Effector memory CD4-positive, alpha-beta T cell (primary cell): ENCODE data around the gene PIAS1.
"Not testable (repeated sequence)": the region's sequence is repeated elsewhere in the genome, so short reads cannot be mapped to it uniquely, and the experiment has no call there.

Experiments used
- DNase-seq, 3 donors: peaks; one replicate each; pipeline ENCODE4 v3.0.0-alpha.2; 2020
- H3K27ac ChIP-seq: 2 replicates; pipeline ENCODE4 v1.7.0; 2013; ENCODE audit warnings: mild to moderate bottlenecking, low read length, moderate library complexity; ENCODE audit not compliant: insufficient read depth, poor library complexity, severe bottlenecking
- H3K27me3 ChIP-seq: replicated peaks from 2 replicates; pipeline ENCODE4 v1.7.0; 2013; ENCODE audit warnings: mild to moderate bottlenecking, low read length; ENCODE audit not compliant: insufficient read depth, control insufficient read depth, poor library complexity, severe bottlenecking
- H3K36me3 ChIP-seq: 2 replicates; pipeline ENCODE4 v1.7.0; 2013; ENCODE audit warnings: mild to moderate bottlenecking, low read length, moderate library complexity; ENCODE audit not compliant: control insufficient read depth, insufficient read depth
- H3K4me1 ChIP-seq: 2 replicates; pipeline ENCODE4 v1.7.0; 2013; ENCODE audit warnings: low read length, mild to moderate bottlenecking; ENCODE audit not compliant: control insufficient read depth, insufficient read depth, poor library complexity, severe bottlenecking
- H3K4me3 ChIP-seq: 2 replicates; pipeline ENCODE4 v1.7.0; 2013; ENCODE audit warnings: low read length, low read depth, mild to moderate bottlenecking; ENCODE audit not compliant: insufficient read depth, poor library complexity, severe bottlenecking
- H3K9me3 ChIP-seq: 2 replicates; pipeline ENCODE4 v1.7.0; 2013; ENCODE audit warnings: mild to moderate bottlenecking, low read length, moderate library complexity; ENCODE audit not compliant: control insufficient read depth

The PIAS1 gene

DNA sequence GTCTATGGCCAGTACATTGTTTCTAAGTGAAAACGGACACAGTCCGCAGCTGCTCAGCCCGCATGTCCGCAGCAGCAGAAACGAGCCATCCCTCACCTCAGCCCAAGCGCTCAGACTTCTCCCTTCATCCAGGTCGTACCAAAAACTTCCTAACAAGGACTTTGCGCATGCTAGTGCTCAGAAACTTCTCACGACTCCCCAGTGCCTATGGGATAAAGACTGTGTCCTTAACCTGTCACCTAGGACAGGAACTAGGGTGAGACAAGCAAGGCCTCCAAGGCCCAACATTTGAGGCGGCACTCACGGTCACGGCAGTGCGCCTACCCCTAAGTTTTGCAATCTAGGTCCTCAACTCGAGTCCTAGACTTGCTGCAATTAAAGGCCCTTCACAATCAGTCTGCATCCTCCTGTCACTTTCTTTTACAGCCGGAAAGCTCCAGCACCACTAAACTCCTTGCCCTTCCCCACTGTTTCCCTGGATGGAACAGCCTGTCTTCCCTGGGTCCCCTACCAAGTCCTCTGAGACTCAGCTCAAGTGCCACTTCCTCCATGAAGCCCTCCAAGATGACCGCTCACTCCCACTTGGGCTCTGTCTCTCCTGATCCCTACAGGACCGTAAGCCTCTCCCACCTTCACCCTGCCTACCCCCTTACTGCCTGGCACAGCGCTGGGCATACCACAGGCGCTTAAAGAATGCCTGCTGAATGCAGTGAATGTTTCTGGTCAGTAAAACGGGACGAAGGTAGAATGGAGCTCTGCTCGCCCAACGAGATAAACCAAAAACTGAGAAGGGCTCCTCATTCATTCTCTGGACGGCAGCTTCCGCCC lies 174.2 kb downstream of the PIAS1 start:
- no peaks in the 10 kb centered on the region for H3K9me3 ChIP-seq
- peak overlapping the region; percentile 75 for H3K4me3 ChIP-seq
- H3K27ac ChIP-seq = peak overlapping the region; percentile 67
- H3K4me1 ChIP-seq = peaks cover 13% of the 10 kb centered on the region
- H3K27me3 ChIP-seq = no peaks in the 10 kb centered on the region
- DNase-seq = no peak
- H3K36me3 ChIP-seq = no peaks in the 10 kb centered on the region

DNA sequence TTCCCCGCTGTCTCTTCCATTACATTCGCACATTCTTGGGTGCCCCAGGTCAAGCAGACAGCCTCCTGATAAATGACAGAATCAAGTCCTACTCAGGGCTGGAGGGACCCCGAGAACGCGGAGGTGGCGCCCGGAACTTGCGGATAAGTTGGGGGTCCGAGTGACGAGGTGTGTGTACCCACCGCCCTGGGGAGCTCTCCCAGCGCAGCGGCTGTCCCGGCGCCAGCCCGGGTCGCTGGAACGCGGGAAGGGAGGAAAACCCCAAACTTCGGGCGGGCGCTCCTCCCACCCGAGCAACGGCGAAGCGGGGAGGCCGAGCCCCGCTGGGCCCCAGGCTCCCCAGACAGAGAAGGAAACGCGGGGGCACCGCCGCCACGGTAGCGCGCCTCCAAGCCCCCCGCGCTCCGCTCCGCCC lies 174.9 kb downstream of the PIAS1 start:
- Histone ChIP-seq H3K4me3 (peak overlapping the region; percentile 75), H3K9me3 (no peaks in the 10 kb centered on the region), H3K4me1 (peaks cover 13% of the 10 kb centered on the region), H3K27ac (peak overlapping the region; percentile 67), H3K27me3 (no peaks in the 10 kb centered on the region), H3K36me3 (no peaks in the 10 kb centered on the region)
- no peak for DNase-seq

DNA sequence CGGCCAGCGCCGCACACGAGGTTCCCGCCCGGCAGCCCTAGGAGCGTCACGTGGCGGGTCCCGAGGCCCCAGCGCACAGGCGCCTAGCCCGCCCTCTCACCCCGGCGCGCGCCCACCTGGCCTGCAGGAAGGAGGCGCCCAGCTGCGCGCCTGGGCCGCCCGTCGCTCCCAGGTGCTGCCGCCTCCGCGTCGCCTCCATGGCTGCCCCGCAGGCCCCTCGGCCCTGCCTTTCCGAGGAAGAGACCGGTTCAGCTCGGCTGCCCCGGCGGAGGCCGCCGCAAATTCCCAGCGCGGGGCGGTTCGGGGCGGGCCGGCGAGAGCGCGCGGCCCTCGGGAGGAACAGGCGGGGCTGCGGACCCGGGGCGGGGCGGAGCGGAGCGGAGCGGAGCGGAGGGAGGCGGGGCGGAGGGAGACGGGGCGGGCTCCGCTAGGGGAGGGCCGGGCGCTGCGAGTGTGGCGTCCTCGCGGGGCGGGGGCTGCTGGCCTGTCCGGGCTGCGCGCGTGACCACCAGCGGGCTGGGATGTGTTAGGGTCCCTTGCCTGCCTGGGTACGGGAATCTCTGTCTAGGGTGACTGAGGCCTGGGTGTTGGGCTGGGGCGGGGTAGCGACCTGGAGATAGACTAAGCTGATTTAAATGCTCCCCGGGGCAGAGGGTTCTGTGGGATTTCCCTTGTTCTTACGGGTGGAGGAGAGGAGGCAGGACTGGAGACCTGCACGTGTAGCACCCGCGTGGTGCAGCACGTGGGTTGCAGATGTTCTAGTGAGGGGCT lies 175.5 kb downstream of the PIAS1 start, which contains the start of gene CLN6:
Gene CLN6 (minus strand): TSS at position 343 of the 771 bp plus-strand sequence. CDS start 144 bp downstream, at position 199.
- Histone ChIP-seq H3K27me3 (no peaks in the 10 kb centered on the region), H3K36me3 (no peaks in the 10 kb centered on the region), H3K27ac (peak within 1 kb of the TSS; percentile 67), H3K4me3 (peak within 1 kb of the TSS; percentile 75), H3K4me1 (peaks cover 13% of the 10 kb centered on the region), H3K9me3 (no peaks in the 10 kb centered on the region)
- peak; percentile 59 to 71 (median 69) for DNase-seq

DNA sequence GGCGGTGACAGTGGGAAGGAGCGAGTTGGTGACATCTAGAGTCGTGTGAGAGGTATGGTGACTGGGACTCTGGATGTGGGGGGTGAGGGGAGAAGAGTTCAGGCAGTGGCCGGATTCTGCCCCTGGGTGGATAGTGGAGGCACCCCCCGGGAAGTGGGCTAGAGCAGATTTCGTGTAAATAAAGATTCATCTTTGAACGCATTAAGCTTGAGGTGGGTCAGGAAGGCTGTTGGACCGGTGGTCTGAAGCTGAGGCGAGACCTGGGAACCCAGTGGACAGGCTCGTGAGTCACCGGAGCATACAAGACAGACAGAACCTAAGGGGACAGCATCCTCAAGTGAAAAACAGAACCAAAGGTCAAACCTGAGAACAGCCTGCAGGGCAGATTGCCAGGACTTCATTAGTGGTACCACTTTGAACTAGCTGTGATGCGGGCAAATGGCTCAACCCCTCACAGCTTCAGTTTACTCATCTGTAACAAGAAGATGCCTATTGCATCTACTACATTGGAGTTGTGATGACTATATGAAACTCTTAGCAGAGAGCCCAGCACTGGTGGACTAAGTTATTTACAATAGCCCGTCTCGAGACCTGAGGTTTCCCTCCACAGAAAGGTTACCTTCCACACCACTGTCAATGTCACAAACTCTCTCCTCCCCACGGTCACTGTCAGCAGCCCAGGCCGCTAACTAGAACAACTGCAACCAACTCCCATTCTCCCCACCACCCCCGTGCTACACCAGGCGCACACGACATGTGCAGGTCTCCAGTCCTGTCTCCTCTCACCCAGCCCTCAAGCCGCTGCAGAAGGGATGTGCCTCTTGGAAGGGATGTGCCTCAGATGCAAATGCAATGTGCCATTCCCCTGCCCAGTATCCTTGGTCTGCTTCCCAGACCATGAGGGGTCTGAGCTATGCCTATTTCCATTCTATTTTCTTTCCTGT lies 176.3 kb downstream of the PIAS1 start:
- H3K4me1 ChIP-seq = peaks cover 13% of the 10 kb centered on the region
- DNase-seq = no peak
- H3K27me3 ChIP-seq = no peaks in the 10 kb centered on the region
- H3K4me3 ChIP-seq = peak overlapping the region; percentile 75
- H3K9me3 ChIP-seq = no peaks in the 10 kb centered on the region
- H3K36me3 ChIP-seq = no peaks in the 10 kb centered on the region
- no peak overlapping the region for H3K27ac ChIP-seq

DNA sequence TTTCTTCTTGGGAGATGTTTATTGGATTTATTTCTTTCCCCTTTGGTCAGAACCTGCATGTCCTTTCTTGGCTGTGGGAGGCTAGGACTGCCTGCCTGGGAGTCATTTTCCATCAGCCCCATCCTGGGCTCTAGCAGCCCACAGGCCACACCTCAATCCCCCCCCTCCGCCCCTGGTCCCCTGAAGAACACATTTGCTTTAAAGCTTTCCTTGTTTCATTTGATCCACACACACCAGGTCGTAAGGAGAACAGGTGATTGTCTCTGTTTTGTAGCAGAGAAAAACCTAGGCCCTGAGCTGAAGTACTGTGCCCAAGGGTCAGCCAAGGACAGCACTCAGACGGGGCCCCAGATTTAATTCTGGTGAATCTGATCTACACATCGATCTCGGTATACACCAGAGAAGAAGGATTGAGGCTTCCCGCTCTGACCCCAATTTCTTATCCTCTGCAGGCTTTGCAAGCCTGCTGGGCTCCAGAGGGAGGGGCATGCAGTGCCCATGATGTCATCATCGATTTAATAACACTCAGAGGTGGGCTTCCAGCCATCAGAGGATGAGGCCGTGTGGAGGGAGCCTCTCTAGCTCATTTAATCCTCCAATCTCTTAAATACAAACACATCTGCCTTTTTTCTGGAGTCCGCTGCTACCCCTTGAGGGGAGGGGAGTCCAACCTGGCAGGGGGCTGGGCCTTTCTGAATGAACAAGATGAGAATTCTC lies 177.1 kb downstream of the PIAS1 start:
- Histone ChIP-seq H3K27ac (no peak overlapping the region), H3K36me3 (no peaks in the 10 kb centered on the region), H3K9me3 (no peaks in the 10 kb centered on the region), H3K4me3 (no peak overlapping the region), H3K4me1 (peaks cover 13% of the 10 kb centered on the region), H3K27me3 (no peaks in the 10 kb centered on the region)
- DNase-seq = no peak

DNA sequence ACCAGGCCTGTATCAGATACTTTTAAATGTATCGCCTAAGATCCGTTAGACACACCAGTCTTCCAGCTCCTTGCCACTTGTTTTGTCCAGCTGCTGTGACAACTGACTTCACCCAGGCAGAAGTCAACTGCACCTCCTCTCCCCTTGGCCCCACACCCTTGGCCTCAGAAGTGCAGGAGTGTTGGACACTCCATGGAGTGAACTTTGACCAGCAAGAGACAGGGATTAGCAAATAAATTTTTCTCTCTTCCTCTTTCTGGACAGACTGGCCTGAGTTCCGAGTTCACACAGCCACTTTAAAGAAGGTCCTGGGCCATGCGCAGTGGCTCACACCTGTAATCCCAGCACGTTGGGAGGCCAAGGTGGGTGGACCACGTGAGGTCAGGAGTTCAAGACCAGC lies 178.3 kb downstream of the PIAS1 start:
- peaks cover 13% of the 10 kb centered on the region for H3K4me1 ChIP-seq
- no peak overlapping the region for H3K4me3 ChIP-seq
- no peak for DNase-seq
- H3K27ac ChIP-seq = no peak overlapping the region
- H3K27me3 ChIP-seq = no peaks in the 10 kb centered on the region
- H3K36me3 ChIP-seq = no peaks in the 10 kb centered on the region
- H3K9me3 ChIP-seq = no peaks in the 10 kb centered on the region

DNA sequence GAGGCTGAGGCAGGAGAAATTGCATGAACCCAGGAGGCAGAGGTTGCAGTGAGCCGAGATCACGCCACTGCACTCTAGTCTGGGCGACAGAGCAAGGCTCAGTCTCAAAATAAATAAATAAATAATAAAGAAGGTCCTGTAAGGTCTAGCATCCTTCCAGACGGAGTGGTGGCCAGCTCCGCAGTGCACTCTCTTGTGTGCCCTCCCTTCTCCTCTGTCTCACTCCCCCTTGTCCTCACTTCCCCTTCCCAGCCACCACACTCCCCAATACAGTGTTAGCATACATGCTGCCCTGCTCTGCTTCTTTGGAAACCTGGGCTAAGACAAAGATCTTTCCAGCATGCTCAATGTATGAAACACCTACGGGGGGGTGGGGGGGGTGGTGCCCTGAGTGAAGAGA lies 178.8 kb downstream of the PIAS1 start:
- no peak for DNase-seq
- Histone ChIP-seq H3K4me1 (peaks cover 12% of the 10 kb centered on the region), H3K36me3 (no peaks in the 10 kb centered on the region)

DNA sequence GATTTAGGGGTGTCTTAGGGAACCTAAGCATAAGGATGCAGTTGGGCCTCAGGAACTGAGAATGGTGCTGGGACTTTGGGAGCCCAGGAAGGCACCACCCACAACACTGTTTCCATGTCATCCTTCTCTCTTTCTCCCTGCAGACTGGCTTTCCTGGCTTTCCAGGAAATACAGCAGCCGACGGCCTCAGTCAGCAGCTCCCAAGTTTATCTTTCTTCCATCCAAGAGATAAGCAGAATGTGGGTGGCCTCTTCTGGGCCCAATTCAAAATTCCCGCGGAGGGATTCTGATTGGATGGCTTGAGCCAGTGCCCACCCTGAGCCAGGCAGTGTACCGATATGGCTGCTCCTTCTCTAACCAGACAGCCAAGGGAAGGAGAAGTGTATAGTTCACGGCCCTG lies 179.9 kb downstream of the PIAS1 start:
- Histone ChIP-seq H3K36me3 (no peaks in the 10 kb centered on the region), H3K27ac (no peak overlapping the region), H3K27me3 (no peaks in the 10 kb centered on the region), H3K9me3 (no peaks in the 10 kb centered on the region), H3K4me1 (peaks cover 3% of the 10 kb centered on the region), H3K4me3 (no peak overlapping the region)
- DNase-seq = no peak

More for the DNA sequence above, 178.8 kb downstream of the PIAS1 start:
- Histone ChIP-seq H3K9me3 (no peaks in the 10 kb centered on the region), H3K4me3 (no peak overlapping the region), H3K27ac (no peak overlapping the region), H3K27me3 (no peaks in the 10 kb centered on the region)

DNA sequence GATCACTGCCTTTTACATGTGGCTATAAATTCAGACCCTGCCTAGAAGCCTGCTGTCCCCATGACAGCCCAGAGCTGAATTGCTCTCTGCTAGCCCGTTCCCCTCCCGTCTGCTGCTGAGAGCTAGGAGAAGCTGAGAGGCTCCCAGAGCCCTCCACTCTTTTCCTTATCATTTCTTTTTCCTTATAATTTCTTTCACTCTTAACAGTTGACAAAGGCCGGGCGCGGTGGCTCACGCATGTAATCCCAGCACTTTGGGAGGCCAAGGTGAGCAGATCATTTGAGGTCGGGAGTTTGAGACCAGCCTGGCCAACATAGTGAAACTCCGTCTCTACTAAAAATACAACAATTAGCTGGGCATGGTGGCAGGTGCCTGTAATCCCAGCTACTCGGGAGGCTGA lies 180.4 kb downstream of the PIAS1 start:
- H3K4me1 ChIP-seq, H3K27ac ChIP-seq, DNase-seq, H3K27me3 ChIP-seq, H3K9me3 ChIP-seq, H3K36me3 ChIP-seq, H3K4me3 ChIP-seq: not testable (repeated sequence)
